ENCODE results near the gene HOATZ. TPM values are rescaled to one million over a fixed set of nuclear protein-coding genes. Genes with fewer than 3 reads are reported as not detected.
A peak's percentile ranks its signal among the peaks of the same experiment; 100 is the strongest.

The HOATZ gene
- total RNA-seq, 3 donors from 2014 or later = not detected

GRCh38 chr11:111527279-111527678 lies 12.7 kb downstream of the HOATZ start:
- Histone ChIP-seq H3K4me1 (ENCODE audit: low read depth) (no peaks in the 10 kb centered on the region), H3K36me3 (ENCODE audit: low read depth) (no peaks in the 10 kb centered on the region), H3K9me3 (no peaks in the 10 kb centered on the region), H3K4me3 (no peak overlapping the region)
- no peak for DNase-seq
- intact Hi-C loops (cut with DNase I, micrococcal nuclease) = no loop called here
- TF ChIP-seq CTCF (IDR thresholded peaks at IDR 0.05) = no peak
- no peak for ATAC-seq

GRCh38 chr11:111528557-111528956 lies 14.0 kb downstream of the HOATZ start:
- H3K36me3 ChIP-seq (ENCODE audit: low read depth) = no peaks in the 10 kb centered on the region
- intact Hi-C loops (cut with DNase I, micrococcal nuclease) = no loop called here
- ATAC-seq (no peak), DNase-seq (no peak)
- no peaks in the 10 kb centered on the region for H3K4me1 ChIP-seq (ENCODE audit: low read depth)
- H3K9me3 ChIP-seq = no peaks in the 10 kb centered on the region
- no peak overlapping the region for H3K4me3 ChIP-seq
- TF ChIP-seq CTCF (IDR thresholded peaks at IDR 0.05) = no peak

- TF ChIP-seq CTCF (IDR thresholded peaks at IDR 0.05) = no peak
- Histone ChIP-seq H3K4me1 (ENCODE audit: low read depth) (no peaks in the 10 kb centered on the region), H3K4me3 (no peak overlapping the region), H3K36me3 (ENCODE audit: low read depth) (no peaks in the 10 kb centered on the region), H3K9me3 (no peaks in the 10 kb centered on the region)
- DNase-seq (no peak), ATAC-seq (no peak)
- intact Hi-C loops (cut with DNase I, micrococcal nuclease) = no loop called here
These were observed 15.5 kb downstream of the HOATZ start for GRCh38 chr11:111530091-111530490.

GRCh38 chr11:111531136-111531535 lies 16.6 kb downstream of the HOATZ start:
- H3K4me1 ChIP-seq (ENCODE audit: low read depth) = no peaks in the 10 kb centered on the region
- H3K36me3 ChIP-seq (ENCODE audit: low read depth) = no peaks in the 10 kb centered on the region
- intact Hi-C loops (cut with DNase I, micrococcal nuclease) = no loop called here
- TF ChIP-seq CTCF (IDR thresholded peaks at IDR 0.05) = no peak
- ATAC-seq = no peak
- no peak for DNase-seq
- no peaks in the 10 kb centered on the region for H3K9me3 ChIP-seq
- no peak overlapping the region for H3K4me3 ChIP-seq

- no peak overlapping the region for H3K4me3 ChIP-seq
- H3K36me3 ChIP-seq (ENCODE audit: low read depth) = no peaks in the 10 kb centered on the region
- H3K9me3 ChIP-seq = no peaks in the 10 kb centered on the region
- ATAC-seq (peak; percentile 48), DNase-seq (no peak)
- intact Hi-C loops (cut with DNase I, micrococcal nuclease) = no loop called here
- no peaks in the 10 kb centered on the region for H3K4me1 ChIP-seq (ENCODE audit: low read depth)
- TF ChIP-seq CTCF (IDR thresholded peaks at IDR 0.05) = no peak
These were observed 17.2 kb downstream of the HOATZ start for GRCh38 chr11:111531687-111532364.

- Histone ChIP-seq H3K9me3 (no peaks in the 10 kb centered on the region), H3K4me3 (no peak overlapping the region), H3K4me1 (ENCODE audit: low read depth) (no peaks in the 10 kb centered on the region), H3K36me3 (ENCODE audit: low read depth) (no peaks in the 10 kb centered on the region)
- no peak for TF ChIP-seq CTCF (IDR thresholded peaks at IDR 0.05)
- ATAC-seq (no peak), DNase-seq (no peak)
- intact Hi-C loops (cut with DNase I, micrococcal nuclease) = no loop called here
These were observed 17.8 kb downstream of the HOATZ start for GRCh38 chr11:111532365-111532709.

Data from mucosa of descending colon (tissue), 3 donors.